Measurements from ENCODE around the gene MCRIP1.
"Not testable (repeated sequence)": the region's sequence is repeated elsewhere in the genome, so short reads cannot be mapped to it uniquely, and the experiment has no call there.

MCRIP1 gene

GRCh38 chr17:81840826-81841778 is 8.0 kb upstream of the MCRIP1 start:
- no peak for DNase-seq

GRCh38 chr17:81840059-81840458 is 7.0 kb upstream of the MCRIP1 start:
- not testable (repeated sequence) for DNase-seq

GRCh38 chr17:81839301-81839700 is 6.2 kb upstream of the MCRIP1 start:
- no peak for DNase-seq

GRCh38 chr17:81838753-81839255 is 5.7 kb upstream of the MCRIP1 start:
- no peak for DNase-seq

GRCh38 chr17:81837641-81838040 is 4.5 kb upstream of the MCRIP1 start:
- DNase-seq = no peak

- DNase-seq = no peak
Observed at GRCh38 chr17:81834831-81835267, 1.8 kb upstream of the MCRIP1 start, which contains the start of gene PPP1R27. TSS of gene PPP1R27 (minus strand) at chr17:81835050. CDS start at chr17:81834953, 97 bp downstream.

- DNase-seq = no peak
Observed at GRCh38 chr17:81833921-81834830, 1.1 kb upstream of the MCRIP1 start.

- DNase-seq = no peak
Observed at GRCh38 chr17:81832608-81833159, 407 bp downstream of the MCRIP1 start.

GRCh38 chr17:81831957-81832607 is 1.0 kb downstream of the MCRIP1 start:
- DNase-seq = no peak

GRCh38 chr17:81831563-81831956 is 1.5 kb downstream of the MCRIP1 start:
- DNase-seq = no peak

- DNase-seq = no peak
Observed at GRCh38 chr17:81829858-81830257, 3.2 kb downstream of the MCRIP1 start.

GRCh38 chr17:81828656-81829055 is 4.4 kb downstream of the MCRIP1 start:
- no peak for DNase-seq

- no peak for DNase-seq
Observed at GRCh38 chr17:81825841-81826466, 7.1 kb downstream of the MCRIP1 start.

GRCh38 chr17:81824595-81824994 is 8.5 kb downstream of the MCRIP1 start:
- DNase-seq = no peak

GRCh38 chr17:81823820-81824550 is 9.1 kb downstream of the MCRIP1 start:
- DNase-seq = no peak

GRCh38 chr17:81822996-81823819 is 9.9 kb downstream of the MCRIP1 start:
- no peak for DNase-seq

- DNase-seq = no peak
Observed at GRCh38 chr17:81822312-81822637, 10.8 kb downstream of the MCRIP1 start.

- DNase-seq = peak; percentile 31
Observed at GRCh38 chr17:81821603-81822311, 11.3 kb downstream of the MCRIP1 start.

GRCh38 chr17:81821147-81821546 is 11.9 kb downstream of the MCRIP1 start:
- no peak for DNase-seq

- no peak for DNase-seq
Observed at GRCh38 chr17:81819708-81820107, 13.4 kb downstream of the MCRIP1 start.
